ENCODE results near the gene PRKAG2. TPM values are rescaled to one million over a fixed set of nuclear protein-coding genes. Genes with fewer than 3 reads are reported as not detected.

PRKAG2 gene
- polyA plus RNA-seq, 1 donor: 14.2 TPM

DNA sequence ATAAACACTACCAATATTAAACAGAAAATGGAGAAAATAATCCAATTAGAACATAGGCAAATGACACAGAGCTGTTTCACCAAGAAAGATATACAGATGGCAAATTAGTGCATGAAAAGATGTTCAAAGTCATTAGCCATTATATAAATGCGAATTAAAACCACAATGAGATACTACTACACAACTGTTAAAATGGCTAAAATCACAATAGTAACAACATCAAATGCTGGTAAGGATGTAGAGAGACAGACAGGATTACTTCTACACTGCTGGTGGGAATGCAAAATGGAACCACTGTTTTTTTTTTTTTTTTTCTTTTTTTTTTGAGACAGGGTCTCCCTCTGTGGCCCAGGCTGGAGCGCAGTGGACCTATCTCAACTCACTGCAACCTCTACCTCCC, 242.3 kb downstream of the PRKAG2 start:
- DNase-seq: no peak

DNA sequence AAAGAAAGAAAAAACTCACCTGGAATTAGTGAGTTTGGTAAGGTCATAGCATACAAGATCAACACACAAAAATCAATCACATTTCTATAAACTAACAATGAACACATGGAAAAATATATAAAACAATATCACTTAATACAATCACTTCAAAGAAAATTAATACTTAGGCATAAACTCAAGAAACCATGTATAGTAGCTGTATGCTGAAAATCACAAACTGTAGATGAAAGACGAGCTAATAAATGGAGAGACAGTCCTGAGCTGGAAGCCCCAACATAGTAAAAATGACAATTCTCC, 243.5 kb downstream of the PRKAG2 start:
- DNase-seq: no peak

DNA sequence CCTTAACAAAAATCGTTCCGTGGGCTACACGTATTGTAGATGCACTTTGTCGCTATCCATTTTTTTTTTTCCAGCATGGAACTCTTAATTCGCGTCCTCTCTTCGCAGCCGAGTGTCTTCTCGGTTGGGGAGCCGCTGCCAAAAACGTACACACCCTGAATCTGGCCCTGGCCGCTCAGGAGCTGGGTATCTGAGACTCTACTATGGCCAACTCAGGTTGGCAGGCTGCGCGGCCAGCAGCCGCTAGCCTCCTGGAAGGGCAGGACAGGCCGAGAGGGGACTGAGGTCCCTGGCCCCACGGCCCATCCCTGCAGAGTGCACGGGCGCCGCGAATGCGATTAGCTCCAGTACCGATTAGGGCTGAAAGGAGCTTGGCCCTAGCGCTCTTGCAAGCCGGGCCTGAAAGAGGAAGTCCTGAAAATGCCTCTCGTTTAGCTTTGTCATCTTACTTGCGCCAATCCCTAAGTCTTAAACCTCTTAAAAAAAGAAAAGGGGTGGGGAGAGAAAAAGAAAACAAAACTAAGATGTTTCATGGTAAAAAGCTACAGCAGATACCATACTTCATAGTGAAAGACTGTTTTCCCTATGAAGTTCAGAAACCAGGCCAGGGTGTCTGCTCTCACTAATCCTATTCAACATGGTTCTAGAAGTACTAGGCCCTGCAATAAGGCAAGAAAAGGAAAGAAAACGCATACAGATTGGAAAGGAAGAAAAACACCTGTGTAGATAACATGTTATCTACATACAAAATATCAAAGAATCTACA, 244.0 kb downstream of the PRKAG2 start:
- DNase-seq: peak; percentile 19

DNA sequence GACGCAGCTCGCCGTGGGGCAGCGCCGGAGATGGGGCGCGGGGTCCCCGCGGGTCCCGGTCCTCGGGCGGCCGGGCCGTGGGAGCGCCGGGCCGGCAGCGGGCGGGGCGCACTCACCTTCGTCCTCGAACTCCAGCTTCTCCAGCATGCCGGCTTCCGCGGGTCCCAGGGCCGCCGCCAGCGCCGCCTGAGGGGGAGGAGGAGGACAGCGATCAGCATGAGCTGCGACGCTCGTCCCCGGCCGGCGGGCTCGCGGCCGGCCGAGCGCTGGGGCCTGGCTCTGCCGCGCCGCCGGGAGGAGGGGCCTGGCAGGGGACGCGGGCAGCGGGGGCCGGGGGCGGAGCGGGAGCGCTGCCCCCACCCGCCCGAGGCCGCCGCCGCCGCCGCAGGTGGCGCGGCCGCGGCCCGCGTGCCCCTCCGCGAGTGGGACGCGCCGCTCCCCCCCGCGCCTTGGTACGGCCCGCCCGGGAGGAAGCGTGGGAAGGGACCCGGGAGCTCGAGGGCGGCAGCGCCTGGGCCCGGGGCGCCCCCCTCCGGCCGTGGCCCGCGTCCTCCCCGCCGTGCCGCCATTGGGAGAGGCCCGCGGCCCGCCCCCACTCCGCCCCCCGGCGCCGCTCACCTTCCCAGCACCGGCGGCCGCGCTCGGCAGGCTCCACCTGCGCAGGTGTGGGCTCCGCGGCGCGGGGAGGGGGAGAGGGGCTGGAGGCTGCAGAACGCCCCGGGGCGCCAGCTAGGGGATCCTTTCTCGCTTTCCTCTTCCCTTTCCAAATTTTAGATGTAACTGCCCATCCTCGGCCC, 244.8 kb downstream of the PRKAG2 start:
- peak; percentile 68 for DNase-seq

- no peak for DNase-seq
Observed at GRCh38 chr7:151631570-151631952, 245.4 kb downstream of the PRKAG2 start.

DNA sequence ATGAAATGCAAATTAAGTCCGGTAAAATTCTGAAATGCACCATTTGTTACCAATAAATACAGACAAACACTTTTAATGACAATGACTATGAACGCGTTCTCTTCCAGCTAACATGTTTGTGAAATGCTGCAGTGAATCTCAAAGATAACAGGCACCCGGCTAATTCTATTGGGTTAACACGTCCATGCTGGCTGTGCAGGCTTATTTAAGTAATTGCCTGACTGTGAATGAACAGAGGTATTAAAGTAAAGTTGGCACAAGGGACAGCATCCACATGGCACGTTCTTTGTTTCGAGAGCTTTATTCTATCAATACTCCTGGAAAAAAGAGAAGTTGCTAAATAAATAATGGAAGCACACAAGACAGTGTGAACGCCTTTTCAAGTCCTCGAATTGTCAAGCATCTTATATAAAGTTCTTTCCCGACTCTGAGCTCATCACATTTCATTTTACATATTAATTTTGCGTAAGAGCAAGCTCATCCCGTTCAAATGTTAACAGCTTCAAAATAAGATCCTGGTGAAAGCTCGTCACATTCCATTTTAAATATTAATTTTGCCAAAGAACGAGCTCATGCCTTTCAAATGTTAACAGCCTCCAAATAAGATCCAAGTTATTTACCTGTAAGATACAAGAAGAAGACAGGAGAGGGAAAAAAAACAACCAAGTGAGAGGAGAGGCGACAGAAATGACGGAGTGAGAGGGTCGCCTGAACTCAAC, 245.9 kb downstream of the PRKAG2 start:
- DNase-seq: no peak

DNA sequence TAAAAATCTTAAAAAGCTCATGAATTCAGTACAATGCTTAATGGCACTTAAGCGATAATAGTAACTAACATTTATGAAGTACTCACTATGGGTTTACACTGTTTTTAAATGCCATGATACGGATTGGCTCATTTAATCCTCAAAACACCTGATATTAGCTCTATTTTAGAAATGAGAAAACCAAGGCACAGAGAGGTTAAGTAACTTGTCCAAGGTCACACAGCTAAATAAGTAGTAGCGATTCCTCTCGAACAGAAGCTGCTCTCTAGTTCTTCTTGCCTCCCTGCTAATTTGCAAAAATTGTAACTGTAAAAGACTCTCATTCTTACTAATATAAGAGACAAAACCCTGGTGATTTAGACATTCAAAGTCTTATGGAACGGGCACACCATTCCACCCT, 246.6 kb downstream of the PRKAG2 start:
- DNase-seq: no peak

DNA sequence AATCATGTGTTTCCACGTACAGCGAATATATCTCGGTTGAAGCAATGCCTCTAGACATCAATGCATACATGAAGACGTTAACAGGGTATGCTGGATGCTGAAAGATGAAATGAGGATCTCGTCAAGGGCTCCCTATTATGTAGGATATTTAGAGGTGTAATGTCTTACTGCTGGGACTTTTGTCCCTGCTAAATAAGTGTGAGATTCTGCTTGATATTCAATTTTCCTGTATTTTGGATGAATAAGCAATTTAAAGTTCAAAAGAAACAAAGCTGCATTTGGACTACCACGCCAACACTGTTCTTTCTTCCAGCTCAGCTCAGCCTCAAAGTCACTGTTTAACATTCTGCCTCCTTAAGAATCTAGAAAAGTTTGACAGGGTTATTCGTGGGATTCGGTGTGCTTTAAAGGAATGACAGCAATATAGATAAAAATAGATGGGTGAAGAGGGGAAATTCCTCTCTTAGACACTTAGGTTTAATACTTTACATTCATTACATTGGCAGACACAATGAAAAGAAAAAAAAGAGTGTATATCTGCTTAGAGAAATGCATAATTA, 247.1 kb downstream of the PRKAG2 start:
- no peak for DNase-seq

- no peak for DNase-seq
Observed at GRCh38 chr7:151628846-151629604, 247.9 kb downstream of the PRKAG2 start.

DNA sequence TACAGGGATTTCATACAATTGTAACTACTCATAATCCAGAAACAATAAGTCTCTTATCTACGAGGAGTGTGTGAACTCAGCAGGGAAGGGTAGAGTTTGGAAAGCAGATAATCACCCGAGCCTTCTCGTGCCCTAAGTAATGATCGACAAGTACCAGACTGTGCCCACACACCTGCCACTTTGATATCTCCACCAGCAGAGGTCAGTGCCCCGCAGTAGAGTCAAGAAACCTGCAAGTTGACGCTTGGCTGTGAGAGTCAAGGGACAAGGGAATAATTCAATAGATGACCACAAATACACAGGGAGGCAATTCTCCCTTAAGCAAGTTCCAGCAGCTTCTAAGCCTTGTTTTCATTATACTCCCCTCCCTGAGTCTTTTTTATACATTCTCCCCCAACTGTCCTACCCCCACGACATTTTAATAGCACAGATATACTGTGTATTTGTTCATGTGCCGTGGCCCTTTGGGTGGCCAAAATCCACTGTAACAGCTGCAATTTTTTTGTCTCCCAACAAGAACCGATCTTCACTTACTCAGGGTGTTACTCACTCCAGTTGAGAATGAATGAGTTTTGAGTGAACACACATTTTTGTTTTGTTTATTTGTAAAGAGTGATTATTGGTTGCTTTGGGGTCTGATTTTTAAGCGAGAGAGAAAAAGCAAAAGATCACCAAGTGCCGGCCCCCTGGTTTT, 250.3 kb downstream of the PRKAG2 start:
- DNase-seq: no peak

DNA sequence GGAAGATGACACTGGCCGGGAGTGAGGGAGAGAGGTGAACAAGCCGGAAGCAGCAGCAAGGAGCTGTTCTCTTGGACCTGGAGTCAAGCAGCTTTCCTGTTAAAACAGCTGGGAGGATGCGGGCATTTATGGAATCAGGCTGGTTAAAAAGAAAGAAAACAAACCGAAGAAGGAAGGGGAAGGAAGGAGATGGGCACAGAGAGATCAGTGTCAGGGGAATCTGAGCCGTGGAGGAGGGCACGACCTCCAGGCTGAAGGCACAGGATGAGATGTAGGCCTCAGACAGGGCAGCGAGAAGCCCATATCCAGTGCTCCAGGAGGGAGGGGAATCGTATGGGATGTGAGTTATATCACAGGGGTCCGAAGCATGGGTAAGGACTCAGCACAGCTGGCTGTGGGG, 251.3 kb downstream of the PRKAG2 start:
- DNase-seq: no peak

- DNase-seq: no peak
Observed at GRCh38 chr7:151624246-151624928, 252.5 kb downstream of the PRKAG2 start.

- no peak for DNase-seq
Observed at GRCh38 chr7:151623766-151624165, 253.1 kb downstream of the PRKAG2 start.

DNA sequence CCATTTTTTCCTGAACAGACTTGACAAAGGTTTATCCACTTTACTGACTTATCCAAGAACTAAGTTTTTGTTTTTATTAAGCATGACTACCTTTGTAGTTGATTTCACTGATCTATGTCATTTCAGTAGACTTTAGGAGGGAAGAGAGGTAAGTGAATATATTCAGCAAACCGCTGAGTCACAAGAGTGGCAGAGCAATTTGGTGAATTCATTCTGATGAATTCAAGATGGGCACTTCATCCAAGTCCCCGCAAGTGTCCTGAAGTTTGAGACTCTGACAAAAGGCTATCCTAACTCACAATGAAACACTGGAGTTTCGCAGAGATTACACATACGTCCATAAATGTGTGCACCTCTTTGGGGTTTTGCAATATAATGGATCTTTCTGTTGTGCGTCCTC, 255.0 kb downstream of the PRKAG2 start:
- no peak for DNase-seq

- DNase-seq: no peak
Observed at GRCh38 chr7:151616443-151617213, 260.3 kb downstream of the PRKAG2 start.

DNA sequence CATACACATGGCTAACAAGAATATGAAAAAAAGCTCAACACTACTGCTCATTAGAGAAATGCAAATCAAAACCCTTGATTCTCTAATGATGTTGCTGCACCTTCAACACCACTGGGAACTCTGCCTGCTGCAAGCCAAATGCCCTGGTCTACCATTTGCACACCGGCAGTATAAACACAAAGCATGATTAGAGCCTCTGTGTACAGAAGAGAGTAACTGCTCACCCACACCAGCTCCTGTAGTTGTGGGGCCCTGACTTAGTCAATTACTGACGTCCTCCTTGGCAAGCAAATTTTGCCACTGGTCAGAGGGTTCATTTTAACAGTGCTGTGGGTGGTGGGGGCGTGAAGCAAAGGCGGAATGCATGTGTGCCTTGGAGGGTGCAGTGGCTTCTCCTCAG, 261.1 kb downstream of the PRKAG2 start:
- DNase-seq: no peak

DNA sequence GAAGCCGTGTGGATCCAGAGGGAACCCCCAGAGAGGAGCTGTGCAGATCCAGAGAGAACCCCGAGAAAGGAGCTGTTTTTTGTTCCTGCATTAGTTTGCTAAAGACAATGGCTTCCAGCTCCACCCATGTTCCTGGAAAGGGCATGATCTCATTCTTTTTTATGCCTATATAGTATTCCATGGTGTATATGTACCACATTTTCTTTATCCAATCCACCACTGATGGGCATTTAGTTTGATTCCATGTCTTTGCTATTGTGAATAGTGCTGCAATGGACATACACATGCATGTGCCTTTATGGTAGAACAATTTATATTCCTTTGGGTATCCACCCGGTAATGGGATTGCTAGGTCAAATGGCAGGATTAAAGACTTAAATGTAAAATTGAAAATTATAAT, 261.9 kb downstream of the PRKAG2 start:
- DNase-seq: no peak

GRCh38 chr7:151614019-151614418, 262.9 kb downstream of the PRKAG2 start:
- DNase-seq: no peak

GRCh38 chr7:151611878-151612277, 265.0 kb downstream of the PRKAG2 start:
- DNase-seq: no peak

DNA sequence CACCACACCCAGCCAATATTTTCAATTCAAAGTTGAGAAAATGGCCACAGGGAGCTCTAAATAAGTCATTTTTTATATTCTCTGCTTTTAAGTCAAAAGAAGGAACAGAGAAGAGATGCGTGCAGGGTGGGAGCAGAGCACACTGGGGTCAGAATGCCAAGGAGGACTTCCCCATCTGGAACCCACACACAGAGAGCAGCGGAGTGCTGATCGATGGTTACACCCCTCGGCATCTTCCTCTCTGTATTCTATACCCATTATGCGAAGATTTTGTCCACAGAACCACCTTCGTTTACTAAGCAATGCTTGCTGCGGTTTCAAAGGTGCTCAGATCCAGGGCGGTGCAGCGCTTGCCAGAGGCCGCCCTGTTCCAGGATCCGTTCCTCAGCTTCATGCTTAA, 265.9 kb downstream of the PRKAG2 start:
- no peak for DNase-seq

Data from hindlimb muscle (tissue), 1 donor.